Activated CD8-positive, alpha-beta memory T cell treated with anti-CD3 and anti-CD28 coated beads, Interleukin-2, amount 50 U/mL, for 1 hour (primary cell): ENCODE data around the gene AP5M1.
"Not testable (repeated sequence)": the region's sequence is repeated elsewhere in the genome, so short reads cannot be mapped to it uniquely, and the experiment has no call there.

Experiments used
- DNase-seq: peaks from one replicate; pipeline ENCODE4 v3.0.0-alpha.2; 2020; ENCODE audit errors: extremely low read depth

The AP5M1 gene, protein sequence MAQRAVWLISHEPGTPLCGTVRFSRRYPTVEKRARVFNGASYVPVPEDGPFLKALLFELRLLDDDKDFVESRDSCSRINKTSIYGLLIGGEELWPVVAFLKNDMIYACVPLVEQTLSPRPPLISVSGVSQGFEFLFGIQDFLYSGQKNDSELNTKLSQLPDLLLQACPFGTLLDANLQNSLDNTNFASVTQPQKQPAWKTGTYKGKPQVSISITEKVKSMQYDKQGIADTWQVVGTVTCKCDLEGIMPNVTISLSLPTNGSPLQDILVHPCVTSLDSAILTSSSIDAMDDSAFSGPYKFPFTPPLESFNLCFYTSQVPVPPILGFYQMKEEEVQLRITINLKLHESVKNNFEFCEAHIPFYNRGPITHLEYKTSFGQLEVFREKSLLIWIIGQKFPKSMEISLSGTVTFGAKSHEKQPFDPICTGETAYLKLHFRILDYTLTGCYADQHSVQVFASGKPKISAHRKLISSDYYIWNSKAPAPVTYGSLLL

DNA sequence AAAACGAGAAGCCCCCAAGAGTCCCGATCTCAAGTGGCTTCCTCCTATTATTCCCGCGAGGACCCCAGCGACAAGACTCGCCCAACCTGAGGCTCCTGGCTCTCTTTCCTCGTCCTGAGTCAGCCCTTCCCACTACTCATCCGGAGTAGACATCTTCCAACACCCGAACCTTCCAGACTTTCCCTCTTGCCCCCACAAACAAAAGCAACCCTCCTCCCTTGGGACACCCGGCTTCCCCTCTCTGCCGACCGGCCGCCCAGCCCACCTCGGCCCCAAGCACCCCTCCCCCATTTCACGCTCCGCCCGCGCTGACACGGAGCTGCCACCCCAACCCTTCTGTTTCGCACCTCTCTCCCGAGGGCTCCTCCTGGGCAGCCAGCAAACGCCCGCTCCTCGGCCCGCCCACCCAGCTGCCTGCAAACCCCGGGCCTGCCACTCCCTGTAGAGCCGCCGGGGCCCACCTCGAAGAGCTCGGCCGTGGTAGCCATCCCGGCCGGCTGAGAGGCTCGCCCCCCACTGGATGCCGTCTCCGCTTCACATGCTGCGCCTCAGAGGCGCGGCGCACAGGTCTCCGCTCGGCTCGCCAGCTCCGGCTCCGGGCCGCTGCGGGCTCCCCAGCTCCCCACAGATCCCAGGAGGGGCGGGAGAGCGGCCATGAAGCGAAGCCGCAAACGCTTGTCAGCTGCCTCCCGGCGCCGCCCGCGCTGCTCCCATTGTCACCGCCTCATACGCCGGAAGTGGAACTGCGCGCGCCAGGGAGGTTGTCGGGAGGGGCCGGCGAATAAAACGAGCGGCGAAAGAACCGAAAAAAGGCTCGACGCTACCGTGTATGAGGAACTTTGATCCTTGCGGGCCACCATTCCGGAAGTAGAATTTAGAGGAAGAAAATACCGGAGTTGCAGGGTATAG is at the start of gene AP5M1, which contains the start of gene EXOC5:
Gene AP5M1, plus strand, starts transcription at position 811 of the 909 bp plus-strand sequence. CDS start 344 bp downstream, outside the sequence.
Gene EXOC5, minus strand, starts transcription at position 745 of the 909 bp plus-strand sequence. Its CDS starts 257 bp downstream, at position 488.
- peak; percentile 81 for DNase-seq

- no peak for DNase-seq
Measured at GRCh38 chr14:57221931-57222330, 46.8 kb upstream of the AP5M1 start.

- no peak for DNase-seq
Measured at GRCh38 chr14:57227083-57227482, 41.7 kb upstream of the AP5M1 start.

DNA sequence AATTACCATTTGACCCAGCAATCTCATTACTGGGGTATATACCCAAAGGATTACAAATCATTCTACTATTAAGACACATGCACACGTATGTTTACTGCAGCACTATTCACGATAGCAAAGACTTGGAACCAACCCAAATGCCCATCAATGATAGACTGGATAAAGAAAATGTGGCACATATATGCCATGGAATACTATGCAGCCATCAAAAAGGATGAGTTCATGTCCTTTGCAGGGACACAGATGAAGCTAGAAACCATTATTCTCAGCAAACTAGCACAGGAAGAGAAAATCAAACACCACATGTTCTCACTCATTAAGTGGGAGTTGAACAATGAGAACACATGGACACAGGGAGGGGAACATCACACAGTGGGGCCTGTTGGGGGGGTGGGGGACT is 40.5 kb upstream of the AP5M1 start:
- DNase-seq, result not testable (repeated sequence)

GRCh38 chr14:57232006-57232405 is 36.8 kb upstream of the AP5M1 start:
- DNase-seq, result no peak

- not testable (repeated sequence) for DNase-seq
Measured at GRCh38 chr14:57240115-57240514, 28.7 kb upstream of the AP5M1 start.

DNA sequence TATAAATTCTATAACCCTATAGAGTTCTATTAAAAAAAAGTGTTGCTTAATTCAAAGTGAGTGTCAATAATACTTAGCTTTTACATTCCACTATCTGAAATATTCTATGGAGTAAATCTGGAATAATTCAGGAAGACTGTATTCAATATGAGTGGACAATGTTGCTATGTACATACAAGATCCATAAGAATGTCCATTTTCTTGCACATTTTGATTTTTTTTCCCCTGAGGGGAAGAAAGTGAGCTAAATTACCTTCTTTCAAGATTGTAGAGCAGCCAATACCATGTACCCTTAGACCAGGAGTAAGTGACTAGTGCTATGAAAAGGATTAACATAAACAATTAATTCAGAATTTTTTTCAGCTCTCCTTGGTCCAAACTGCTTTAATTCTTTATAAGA is 25.5 kb upstream of the AP5M1 start:
- DNase-seq, result no peak

- DNase-seq, result no peak
Measured at GRCh38 chr14:57244106-57244505, 24.7 kb upstream of the AP5M1 start.

DNA sequence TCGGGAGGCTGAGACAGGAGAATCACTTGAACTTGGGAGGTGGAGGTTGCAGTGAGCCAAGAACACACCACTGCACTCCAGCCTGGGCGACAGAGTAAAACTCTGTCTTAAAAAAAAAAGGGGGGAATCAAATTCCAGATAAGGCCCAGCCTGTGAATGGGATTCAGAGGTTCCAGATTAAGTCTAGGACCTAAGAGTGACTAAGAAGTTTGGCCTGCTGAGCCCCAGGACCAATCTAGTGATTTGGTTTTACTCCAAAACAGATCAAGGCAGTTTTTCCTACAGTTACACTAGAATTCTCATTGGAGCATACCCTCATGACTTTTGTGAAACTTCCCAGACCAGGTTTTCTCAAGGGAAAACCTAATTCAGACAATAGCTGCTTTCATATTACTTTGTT is 22.8 kb upstream of the AP5M1 start:
- DNase-seq, result no peak

DNA sequence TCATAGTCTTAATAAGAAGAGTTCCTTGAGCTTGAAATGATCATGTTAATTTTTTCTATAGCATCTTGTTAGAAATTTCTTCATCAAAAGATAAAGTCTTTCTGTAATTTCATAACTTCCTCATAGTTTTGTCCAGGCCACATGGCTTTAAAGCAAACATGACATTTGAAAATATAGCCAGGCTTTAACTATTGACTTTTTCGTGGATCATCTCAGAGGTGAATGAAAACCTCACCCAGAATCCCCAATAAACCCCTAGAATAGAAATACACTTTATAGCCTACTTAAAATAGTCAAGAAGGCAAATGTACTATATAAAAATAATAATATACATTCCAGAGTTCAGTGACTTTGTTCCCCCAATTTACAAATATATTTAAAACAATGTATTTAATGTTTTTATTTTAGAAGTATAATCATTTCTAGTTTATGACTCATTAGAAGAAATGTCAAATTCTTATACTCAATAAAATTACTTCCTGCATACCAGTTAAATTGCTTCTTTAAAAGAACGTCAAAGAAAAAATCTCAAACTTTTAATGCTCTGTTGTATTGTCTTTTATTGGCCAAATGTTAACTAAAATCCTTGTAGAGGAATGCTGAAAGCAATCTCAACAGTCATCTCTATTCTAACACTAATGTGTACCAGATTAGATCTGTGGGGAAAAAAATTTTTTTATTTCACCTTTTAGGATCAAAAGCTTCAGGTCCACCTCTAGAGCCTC is 21.7 kb upstream of the AP5M1 start:
- DNase-seq, result no peak

- DNase-seq, result no peak
Measured at GRCh38 chr14:57254884-57255283, 13.9 kb upstream of the AP5M1 start.

DNA sequence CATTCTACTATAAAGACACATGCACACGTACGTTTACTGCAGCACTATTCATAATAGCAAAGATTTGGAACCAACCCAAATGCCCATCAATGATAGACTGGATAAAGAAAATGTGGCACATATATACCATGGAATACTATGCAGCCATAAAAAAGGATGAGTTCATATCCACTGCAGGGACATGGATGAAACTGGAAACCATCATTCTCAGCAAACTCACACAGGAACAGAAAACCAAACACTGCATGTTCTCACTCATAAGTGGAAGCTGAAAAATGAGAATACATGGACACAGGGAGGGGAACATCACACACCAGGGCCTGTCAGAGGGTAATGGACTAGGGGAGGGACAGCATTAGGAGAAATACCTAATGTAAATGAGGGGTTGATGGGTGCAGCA is 10.6 kb upstream of the AP5M1 start:
- DNase-seq, result not testable (repeated sequence)

DNA sequence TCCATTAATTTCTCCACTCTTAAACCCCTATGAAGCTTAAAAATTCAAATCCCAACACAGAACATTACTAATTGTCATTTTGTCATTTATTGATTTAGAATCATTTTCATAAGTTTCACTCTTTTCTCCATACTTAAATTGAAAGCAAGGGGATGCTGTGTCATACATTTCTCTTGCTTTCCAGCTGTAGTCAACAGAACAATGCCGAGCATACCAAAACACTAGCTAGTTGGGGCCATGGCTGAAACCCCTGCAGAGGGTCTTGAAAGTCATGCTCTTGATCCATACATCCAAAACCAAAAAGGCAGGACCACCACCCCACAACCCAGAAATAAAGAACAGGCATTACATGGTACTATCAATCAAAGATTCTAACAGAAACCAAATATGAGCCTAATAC is 9.1 kb upstream of the AP5M1 start:
- no peak for DNase-seq

- DNase-seq, result no peak
Measured at GRCh38 chr14:57261604-57262003, 7.2 kb upstream of the AP5M1 start.

GRCh38 chr14:57262117-57262516 is 6.7 kb upstream of the AP5M1 start:
- DNase-seq, result no peak

- DNase-seq, result no peak
Measured at GRCh38 chr14:57266065-57266464, 2.7 kb upstream of the AP5M1 start.

GRCh38 chr14:57273236-57273635 is 4.5 kb downstream of the AP5M1 start:
- DNase-seq, result no peak

GRCh38 chr14:57274551-57274950 is 5.8 kb downstream of the AP5M1 start:
- no peak for DNase-seq

GRCh38 chr14:57275023-57275664 is 6.4 kb downstream of the AP5M1 start:
- DNase-seq, result no peak

DNA sequence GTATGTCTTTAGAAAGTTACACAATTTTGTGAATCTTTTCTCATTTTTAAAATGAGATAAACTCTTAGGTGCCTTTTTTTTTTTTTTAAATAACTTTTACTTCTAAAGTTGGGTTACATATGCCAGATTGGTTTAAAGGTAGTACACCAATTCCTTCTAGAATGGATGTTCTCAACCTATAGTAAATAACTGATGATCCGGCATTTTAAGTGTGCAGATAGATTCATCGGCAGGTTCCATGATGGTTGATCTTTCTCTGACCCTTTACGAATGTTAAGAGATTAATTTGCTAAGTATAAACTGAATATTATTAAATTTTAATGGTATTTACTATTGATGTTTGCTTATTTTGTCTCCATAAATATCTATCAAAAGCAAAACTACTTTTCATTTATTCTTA is 8.3 kb downstream of the AP5M1 start:
- DNase-seq, result no peak

DNA sequence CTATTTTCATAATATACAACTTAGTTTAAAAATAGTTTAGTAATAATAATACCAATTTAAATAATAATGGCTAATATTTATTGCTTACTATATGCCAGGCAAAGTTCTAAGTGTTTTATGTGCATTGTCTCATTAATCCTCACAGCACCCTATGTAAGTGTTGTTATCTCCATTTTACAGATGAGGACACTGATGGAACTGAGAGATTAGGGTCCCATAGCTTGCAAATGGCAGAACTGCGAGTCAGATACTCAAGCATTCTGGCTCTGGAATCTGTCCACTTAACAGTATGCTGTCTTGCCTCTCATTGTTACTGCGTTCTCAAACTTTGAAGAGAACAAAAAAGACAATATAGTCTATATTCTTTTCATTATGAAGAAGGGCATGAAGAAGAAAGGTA is 19.0 kb downstream of the AP5M1 start:
- DNase-seq, result no peak
